CD14-positive monocyte (primary cell): ENCODE results near the gene NR2F1. TPM values are rescaled to one million over a fixed set of nuclear protein-coding genes. Genes with fewer than 3 reads are reported as not detected.

Source experiments
- DNase-seq, 3 donors: peaks; one replicate each; pipeline ENCODE4 v3.0.0-alpha.2; 2011 to 2022
- H2AFZ ChIP-seq: 2 replicates; pipeline ENCODE4 v1.6.0; 2012; ENCODE audit warnings: mild to moderate bottlenecking, low read depth, low read length, inconsistent platforms; ENCODE audit not compliant: insufficient read depth, poor library complexity, severe bottlenecking
- H3K27ac ChIP-seq, 2 donors: 1 replicate in 1 of 2; 2 replicates in 1 of 2; pipeline ENCODE4 v1.5.1; 2012 to 2013; ENCODE audit warnings: low read length in 2 of 2, control low read depth in 1 of 2, inconsistent platforms in 1 of 2, low read depth in 1 of 2, mild to moderate bottlenecking in 1 of 2
- H3K27me3 ChIP-seq, 2 donors: one replicate each; pipeline versions ENCODE4 v1.6.0 to v1.6.1; 2011 to 2013; ENCODE audit warnings: low read length in 2 of 2; ENCODE audit not compliant: control insufficient read depth in 2 of 2, insufficient read depth in 2 of 2
- H3K36me3 ChIP-seq, 2 donors: replicated peaks in 1 of 2; 1 replicate in 1 of 2; 2 replicates in 1 of 2; pipeline versions ENCODE4 v1.5.1 to v1.6.1; 2012 to 2013; ENCODE audit warnings: low read length in 2 of 2, control low read depth in 1 of 2, inconsistent platforms in 1 of 2, mild to moderate bottlenecking in 1 of 2; ENCODE audit not compliant: insufficient read depth in 2 of 2, control insufficient read depth in 1 of 2
- H3K4me1 ChIP-seq, 2 donors: 1 replicate in 1 of 2; 2 replicates in 1 of 2; pipeline versions ENCODE4 v1.5.1 to v1.6.1; 2012 to 2013; ENCODE audit warnings: low read length in 2 of 2, control low read depth in 1 of 2, inconsistent platforms in 1 of 2, mild to moderate bottlenecking in 1 of 2, moderate library complexity in 1 of 2; ENCODE audit not compliant: insufficient read depth in 2 of 2, control insufficient read depth in 1 of 2
- H3K4me2 ChIP-seq: replicated peaks from 2 replicates; pipeline ENCODE3; 2012; ENCODE audit warnings: low read length, moderate library complexity, mild to moderate bottlenecking; ENCODE audit not compliant: poor library complexity, severe bottlenecking; ENCODE audit errors: extremely low read depth
- H3K4me3 ChIP-seq, 3 experiments: fragments of 200-600 bp in 1 of 3; sonication (generic) in 1 of 3; replicated peaks in 1 of 3; 1 replicate in 2 of 3; 2 replicates in 1 of 3; pipeline ENCODE4 v1.5.1; 2011 to 2013; ENCODE audit warnings: low read length in 3 of 3, mild to moderate bottlenecking in 3 of 3, control low read depth in 2 of 3, low read depth in 2 of 3, inconsistent platforms in 1 of 3, moderate library complexity in 1 of 3
- H3K79me2 ChIP-seq: 2 replicates; pipeline ENCODE4 v1.6.0; 2012; ENCODE audit warnings: mild to moderate bottlenecking, control low read depth, inconsistent platforms, low read length, moderate library complexity; ENCODE audit not compliant: insufficient read depth
- H3K9ac ChIP-seq: 2 replicates; pipeline ENCODE4 v1.6.0; 2017; ENCODE audit warnings: low read length, mild to moderate bottlenecking; ENCODE audit not compliant: insufficient read depth, poor library complexity, severe bottlenecking
- H3K9me3 ChIP-seq, 2 donors: replicated peaks in 1 of 2; 1 replicate in 1 of 2; 2 replicates in 1 of 2; pipeline versions ENCODE4 v1.5.1 to v1.6.1; 2012 to 2013; ENCODE audit warnings: low read length in 2 of 2, control low read depth in 1 of 2; ENCODE audit not compliant: control insufficient read depth in 1 of 2, insufficient read depth in 1 of 2
- H4K20me1 ChIP-seq: 2 replicates; pipeline ENCODE4 v1.6.0; 2012; ENCODE audit warnings: mild to moderate bottlenecking, low read length, control low read depth, moderate library complexity; ENCODE audit not compliant: insufficient read depth
- H3K27ac Mint-ChIP-seq, 7 donors: one replicate each; pipeline ENCODE4 v1.8.0; 2020; ENCODE audit warnings: mild to moderate bottlenecking in 7 of 7, mixed read lengths in 7 of 7, moderate library complexity in 6 of 7, inconsistent platforms in 2 of 7
- H3K27me3 Mint-ChIP-seq, 3 donors: one replicate each; pipeline ENCODE4 v1.8.0; 2021 to 2022; ENCODE audit warnings: low read depth in 3 of 3, mild to moderate bottlenecking in 3 of 3, mixed read lengths in 3 of 3, moderate library complexity in 3 of 3, inconsistent platforms in 1 of 3
- H3K36me3 Mint-ChIP-seq, 2 donors: one replicate each; pipeline ENCODE4 v1.8.0; 2020; ENCODE audit warnings: mixed read lengths in 2 of 2, inconsistent platforms in 1 of 2, mild to moderate bottlenecking in 1 of 2
- H3K4me1 Mint-ChIP-seq: one replicate; pipeline ENCODE4 v1.8.0; 2020; ENCODE audit warnings: mild to moderate bottlenecking, mixed read lengths
- H3K4me3 Mint-ChIP-seq, 2 donors: one replicate each; pipeline ENCODE4 v1.8.0; 2020; ENCODE audit warnings: mild to moderate bottlenecking in 2 of 2, mixed read lengths in 2 of 2, moderate library complexity in 1 of 2
- H3K9me3 Mint-ChIP-seq, 7 donors: one replicate each; pipeline ENCODE4 v1.8.0; 2020 to 2022; ENCODE audit warnings: mixed read lengths in 7 of 7, mild to moderate bottlenecking in 6 of 7, moderate library complexity in 6 of 7, inconsistent platforms in 2 of 7
- WGBS: methylation state at CpG from one replicate; pipeline ENCODE4 v1.1.5; 2013; ENCODE audit warnings: missing lambda C conversion rate; ENCODE audit not compliant: insufficient coverage; 5-methylcytosine and 5-hydroxymethylcytosine counted together
- intact Hi-C, 2 donors: fragments of 100-400 bp; cut with micrococcal nuclease; formaldehyde crosslinking; loops; one replicate each; pipeline versions ENCODE4 v1.15.0 to v1.15.1; 2023
- polyA plus RNA-seq, 3 donors: library from polyadenylated mRNA; depleted of rRNA in 1 of 3; unstranded in 2 of 3; stranded (reverse) in 1 of 3; fragments of 300-500 nt in 2 of 3; fragments of >200 nt in 1 of 3; fragmentation: Illumina TruSeq in 2 of 3; gene quantifications; 1 replicate in 2 of 3; 2 replicates in 1 of 3; pipeline ENCODE4 v1.2.3, GENCODE V29; 2012 to 2021
- TF ChIP-seq, protein P1 (sequence below): fragments of 200-600 bp; IDR thresholded peaks from one replicate; pipeline ENCODE4 v1.8.0; 2022; ENCODE audit warnings: antibody characterized with exemption, mild to moderate bottlenecking

NR2F1 gene
- polyA plus RNA-seq, 3 donors, result not detected

DNA sequence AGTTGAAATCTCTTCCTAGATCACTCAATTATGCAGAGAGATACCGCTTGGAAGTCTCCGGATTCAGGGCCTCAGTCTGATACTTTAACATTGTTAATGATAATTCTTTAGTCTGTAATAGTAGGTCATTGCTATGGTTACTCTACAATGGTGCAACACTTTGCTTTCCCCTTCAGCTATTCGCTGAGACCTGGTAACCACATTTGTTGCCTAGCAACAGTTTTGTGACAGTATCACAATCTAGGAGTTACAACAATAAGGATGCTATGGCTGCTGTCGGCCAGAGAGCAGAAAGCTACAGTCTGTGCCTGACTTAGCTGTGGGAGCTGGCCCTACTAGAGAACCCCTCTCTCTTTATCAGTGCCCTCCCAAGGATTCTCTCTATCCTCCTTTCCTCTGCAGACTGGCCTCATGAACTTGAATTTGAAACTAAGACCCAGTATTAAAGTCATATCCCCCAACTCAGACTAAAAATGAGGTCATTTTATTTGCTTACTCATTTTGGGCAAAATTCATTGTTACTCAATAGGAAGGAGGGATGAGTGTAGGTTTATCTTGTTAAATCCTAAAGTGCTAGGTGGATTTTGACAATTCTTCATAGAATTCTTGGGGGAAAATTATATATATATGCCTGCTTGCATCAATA lies 39.3 kb downstream of the NR2F1 start:
- intact Hi-C loops, result no loop called here
- Histone ChIP-seq H3K36me3 (no peaks in the 10 kb centered on the region), H3K79me2 (no peaks in the 10 kb centered on the region), H2AFZ (no peak overlapping the region), H3K4me3 (no peak overlapping the region), H3K4me1 (peaks cover 10 to 15% of the 10 kb centered on the region in 2 donors), H3K27me3 (peaks cover 28 to 58% of the 10 kb centered on the region in 2 donors), H3K27ac (no peak overlapping the region), H3K9me3 (peaks cover 3 to 4% of the 10 kb centered on the region in 2 donors), H4K20me1 (no peaks in the 10 kb centered on the region), H3K4me2 (no peak overlapping the region), H3K9ac (no peak overlapping the region)
- H3K36me3 Mint-ChIP-seq, result peaks cover 7 to 15% of the 10 kb centered on the region in 2 donors
- H3K27ac Mint-ChIP-seq, result peak overlapping the region in 1 of 7 donors; percentile 73
- peaks cover 0 to 8% (median 4%) of the 10 kb centered on the region in 7 donors for H3K9me3 Mint-ChIP-seq
- peak; percentile 23 to 53 (median 42) for DNase-seq
- TF ChIP-seq, protein P1, sequence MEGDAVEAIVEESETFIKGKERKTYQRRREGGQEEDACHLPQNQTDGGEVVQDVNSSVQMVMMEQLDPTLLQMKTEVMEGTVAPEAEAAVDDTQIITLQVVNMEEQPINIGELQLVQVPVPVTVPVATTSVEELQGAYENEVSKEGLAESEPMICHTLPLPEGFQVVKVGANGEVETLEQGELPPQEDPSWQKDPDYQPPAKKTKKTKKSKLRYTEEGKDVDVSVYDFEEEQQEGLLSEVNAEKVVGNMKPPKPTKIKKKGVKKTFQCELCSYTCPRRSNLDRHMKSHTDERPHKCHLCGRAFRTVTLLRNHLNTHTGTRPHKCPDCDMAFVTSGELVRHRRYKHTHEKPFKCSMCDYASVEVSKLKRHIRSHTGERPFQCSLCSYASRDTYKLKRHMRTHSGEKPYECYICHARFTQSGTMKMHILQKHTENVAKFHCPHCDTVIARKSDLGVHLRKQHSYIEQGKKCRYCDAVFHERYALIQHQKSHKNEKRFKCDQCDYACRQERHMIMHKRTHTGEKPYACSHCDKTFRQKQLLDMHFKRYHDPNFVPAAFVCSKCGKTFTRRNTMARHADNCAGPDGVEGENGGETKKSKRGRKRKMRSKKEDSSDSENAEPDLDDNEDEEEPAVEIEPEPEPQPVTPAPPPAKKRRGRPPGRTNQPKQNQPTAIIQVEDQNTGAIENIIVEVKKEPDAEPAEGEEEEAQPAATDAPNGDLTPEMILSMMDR, result no peak
- peaks cover 18% of the 10 kb centered on the region for H3K4me1 Mint-ChIP-seq
- WGBS, result 86% methylated on average over 1 of the region's 4 CpGs
- peaks cover 34 to 45% (median 37%) of the 10 kb centered on the region in 3 donors for H3K27me3 Mint-ChIP-seq
- H3K4me3 Mint-ChIP-seq, result peak overlapping the region in 1 of 2 donors; percentile 78

GRCh38 chr5:93623153-93623552 lies 40.1 kb downstream of the NR2F1 start:
- DNase-seq, result no peak
- Mint-ChIP-seq H3K4me3 (peak overlapping the region in 1 of 2 donors; percentile 11), H3K4me1 (peaks cover 18% of the 10 kb centered on the region), H3K27me3 (peaks cover 34 to 47% (median 36%) of the 10 kb centered on the region in 3 donors), H3K27ac (no peak overlapping the region), H3K36me3 (peaks cover 7 to 15% of the 10 kb centered on the region in 2 donors), H3K9me3 (peaks cover 0 to 8% (median 4%) of the 10 kb centered on the region in 7 donors)
- Histone ChIP-seq H3K79me2 (no peaks in the 10 kb centered on the region), H3K27ac (no peak overlapping the region), H3K9me3 (peaks cover 3 to 4% of the 10 kb centered on the region in 2 donors), H3K36me3 (no peaks in the 10 kb centered on the region), H3K4me2 (no peak overlapping the region), H3K27me3 (peaks cover 28 to 56% of the 10 kb centered on the region in 2 donors), H3K4me3 (no peak overlapping the region), H4K20me1 (no peaks in the 10 kb centered on the region), H3K4me1 (peaks cover 10 to 15% of the 10 kb centered on the region in 2 donors), H2AFZ (no peak overlapping the region), H3K9ac (no peak overlapping the region)
- TF ChIP-seq, protein P1, result no peak
- WGBS, result 79% methylated on average over 2 of the region's 4 CpGs
- intact Hi-C loops, result no loop called here
